H1 (cell line): ENCODE measurements around the gene CCDC127.

Source experiments
- CBX5 ChIP-seq: fragments of 300-800, 300-1000 bp; sonication (generic); IDR thresholded peaks from 2 replicates; pipeline ENCODE4 v1.7.1; 2016; ENCODE audit warnings: antibody characterized with exemption, low read length, low read depth
- CTCF ChIP-seq, 3 experiments: IDR thresholded peaks; 1 replicate in 2 of 3; 2 replicates in 1 of 3; pipeline versions ENCODE4 v1.5.1 to v1.6.1; 2011; ENCODE audit warnings: low read length in 3 of 3, mild to moderate bottlenecking in 3 of 3, inconsistent platforms in 2 of 3, low read depth in 1 of 3, moderate library complexity in 1 of 3; ENCODE audit not compliant: insufficient read depth in 1 of 3; ENCODE audit errors: control extremely low read depth in 1 of 3
- EZH2 ChIP-seq: fragments of 200-600 bp; sonication (generic); IDR thresholded peaks from 2 replicates; pipeline ENCODE4 v1.7.1; 2012; ENCODE audit warnings: low read depth, mild to moderate bottlenecking, moderate library complexity, low read length, inconsistent platforms; ENCODE audit not compliant: severe bottlenecking
- FOSL1 ChIP-seq: IDR thresholded peaks from 2 replicates; pipeline ENCODE4 v1.6.1; 2011; ENCODE audit warnings: mild to moderate bottlenecking, low read depth, low read length, moderate library complexity; ENCODE audit not compliant: insufficient read depth
- GABPA ChIP-seq: IDR thresholded peaks from 2 replicates; pipeline ENCODE4 v1.6.1; 2011; ENCODE audit warnings: mild to moderate bottlenecking, low read length, moderate library complexity, borderline replicate concordance; ENCODE audit not compliant: insufficient read depth
- HDAC2 ChIP-seq, 2 experiments: fragments of 300-600 bp in 1 of 2; sonication (generic) in 1 of 2; IDR thresholded peaks; 2 replicates each; pipeline ENCODE4 v1.6.1; 2011 to 2012; ENCODE audit warnings: low read depth in 2 of 2, low read length in 2 of 2, mild to moderate bottlenecking in 2 of 2, moderate library complexity in 2 of 2, borderline replicate concordance in 1 of 2, inconsistent platforms in 1 of 2
- JUND ChIP-seq: IDR thresholded peaks from 2 replicates; pipeline ENCODE4 v1.6.1; 2011; ENCODE audit warnings: mild to moderate bottlenecking, improper control_type of control experiment, low read length
- POLR2A ChIP-seq, 2 experiments: IDR thresholded peaks; 1 replicate in 1 of 2; 2 replicates in 1 of 2; pipeline ENCODE4 v1.6.1; 2011; ENCODE audit warnings: low read depth in 2 of 2, low read length in 2 of 2, mild to moderate bottlenecking in 2 of 2; ENCODE audit errors: control extremely low read depth in 1 of 2
- RFX5 ChIP-seq: IDR thresholded peaks from 2 replicates; pipeline ENCODE4 v1.6.1; 2011; ENCODE audit warnings: low read depth, low read length, improper control_type of control experiment, borderline replicate concordance
- YY1 ChIP-seq: IDR thresholded peaks from 2 replicates; pipeline ENCODE4 v1.6.1; 2011; ENCODE audit warnings: low read depth, mild to moderate bottlenecking, low read length

- TF ChIP-seq FOSL1, result no peak
- no peak for TF ChIP-seq CTCF (IDR thresholded peaks at IDR 0.05; ENCODE audit: control extremely low read depth in 1 of 3, insufficient read depth in 1 of 3, low read depth in 1 of 3, low read length in 3 of 3)
- no peak for TF ChIP-seq POLR2A (IDR thresholded peaks at IDR 0.05; ENCODE audit: control extremely low read depth in 1 of 2, low read depth in 2 of 2, low read length in 2 of 2)
- no peak for TF ChIP-seq HDAC2 (IDR thresholded peaks at IDR 0.05; ENCODE audit: borderline replicate concordance in 1 of 2, low read depth in 2 of 2, low read length in 2 of 2)
- no peak for TF ChIP-seq JUND
- no peak for TF ChIP-seq CBX5
- no peak for TF ChIP-seq RFX5
- no peak for TF ChIP-seq GABPA
- no peak for TF ChIP-seq EZH2
- no peak for TF ChIP-seq YY1
Measured at GRCh38 chr5:170971-171800, 46.8 kb downstream of the CCDC127 start.
